Heart right ventricle (tissue), 16 donors: Measurements from ENCODE around the gene ZNF215. TPM values are rescaled to one million over a fixed set of nuclear protein-coding genes. Genes with fewer than 3 reads are reported as not detected.

Experiments
- ATAC-seq, 8 donors: fragments of 200-7000 bp; cut with Tn5 transposase; one replicate each; pipeline ENCODE4 v1.9.1; 2020; ENCODE audit warnings: mild to moderate bottlenecking in 8 of 8, moderate library complexity in 8 of 8, moderate number of reproducible peaks in 1 of 8
- DNase-seq, 2 donors: peaks; one replicate each; pipeline ENCODE4 v3.0.0-alpha.2; 2020
- H3K27ac ChIP-seq, 10 donors: fragments of 200-600 bp; sonication (generic) in 2 of 10; one replicate each; pipeline versions ENCODE4 v1.5.0 to v1.8.0; 2020 to 2022; ENCODE audit warnings: mild to moderate bottlenecking in 3 of 10
- H3K27me3 ChIP-seq, 7 donors: fragments of 200-600 bp; one replicate each; pipeline ENCODE4 v1.8.0; 2021 to 2022; ENCODE audit warnings: mild to moderate bottlenecking in 2 of 7
- H3K36me3 ChIP-seq, 9 donors: fragments of 200-600 bp; sonication (generic) in 1 of 9; one replicate each; pipeline versions ENCODE4 v1.5.0 to v1.8.0; 2020 to 2022; ENCODE audit warnings: mild to moderate bottlenecking in 2 of 9
- H3K4me1 ChIP-seq, 9 donors: fragments of 200-600 bp; sonication (generic) in 1 of 9; one replicate each; pipeline versions ENCODE4 v1.5.0 to v1.8.0; 2020 to 2022; ENCODE audit warnings: mild to moderate bottlenecking in 4 of 9
- H3K4me3 ChIP-seq, 10 donors: fragments of 200-600 bp; sonication (generic) in 2 of 10; one replicate each; pipeline versions ENCODE4 v1.5.0 to v1.8.0; 2020 to 2022; ENCODE audit warnings: mild to moderate bottlenecking in 7 of 10, moderate library complexity in 2 of 10
- H3K9me3 ChIP-seq, 11 donors: fragments of 200-600 bp in 10 of 11; sonication (generic) in 2 of 11; one replicate each; pipeline versions ENCODE4 v1.5.0 to v1.8.0; 2013 to 2022; ENCODE audit warnings: mild to moderate bottlenecking in 2 of 11, control low read depth in 1 of 11, moderate library complexity in 1 of 11
- WGBS, 2 donors: extraction: QIAGEN DNeasy Blood & Tissue Kit; methylation state at CpG; one replicate each; pipeline ENCODE4 v1.1.7; 2013; ENCODE audit warnings: inconsistent platforms in 1 of 2; 5-methylcytosine and 5-hydroxymethylcytosine counted together
- intact Hi-C, 10 donors: fragments of 100-400 bp; cut with DNase I; formaldehyde crosslinking; loops; one replicate each; pipeline versions ENCODE4 v1.11.1 to v1.14.2; 2022
- polyA plus RNA-seq, 2 donors: library from polyadenylated mRNA; stranded (reverse); fragments of 200-250 nt; gene quantifications; one replicate each; pipeline ENCODE4 v1.2.3, GENCODE V29; 2013
- total RNA-seq, 10 donors: library from RNA; stranded (reverse); fragmentation: NEBNext Ultra II Directional in 3 of 10; extraction: Animal tissue kit (Norgen Biotek cat#: 25700) in 3 of 10; gene quantifications; one replicate each; pipeline versions ENCODE4 v1.2.1 to v1.2.4, GENCODE V29; 2021 to 2023
- TF ChIP-seq, protein P1 (sequence below), 9 donors: fragments of 200-600 bp; sonication (generic) in 2 of 9; IDR thresholded peaks; one replicate each; pipeline versions ENCODE4 v1.5.0 to v1.8.0; 2021 to 2022; ENCODE audit warnings: antibody characterized with exemption in 9 of 9, mild to moderate bottlenecking in 5 of 9, moderate library complexity in 1 of 9
- donor health status: Arrhythmogenic right ventricular cardiomyopathy.
- donor health status: ischemic (EF 13 %, LVEDD 7.1; RV severe dilation, severe dysfunction).
- donor health status: healthy with polysubstance abuse.
- donor health status: DM: no; HTN: yes; CAD: no.
- donor health status: DM: no; HTN: no; CAD: no.
- donor health status: ischemic (EF 25% LVEDD 6.9; RV normal size, moderate dysfunction).
- donor health status: ischemic (EF 25% LVEDD 5.7; RV mildly dilated, moderate dysfunction).
- donor health status: healthy.
- donor health status: DM: yes; HTN: yes; CAD: no.
- donor health status: Ischemic cardiomyopathy.
- donor health status: ischemic (EF 35%, LVEDD 5.7; RV mildly dilated, moderate dysfunction).
- donor health status: nonischemic (EF 11% LVEDD 7.7; RV severe dilation, severe dysfunction).
- donor health status: DM: yes; HTN: yes; CAD: no.
- donor health status: PGD.
- donor health status: ischemic (EF 29% LVEDD 5.4; RV normal size, mild dysfunction).
- donor health status: nonischemic (EF 23%, LVEDD 6.1; RV moderate dilation, normal function).

ZNF215 gene
- total and polyA plus RNA-seq, 12 donors: 0.15 to 0.52 (median 0.30) TPM; not detected in 1

DNA sequence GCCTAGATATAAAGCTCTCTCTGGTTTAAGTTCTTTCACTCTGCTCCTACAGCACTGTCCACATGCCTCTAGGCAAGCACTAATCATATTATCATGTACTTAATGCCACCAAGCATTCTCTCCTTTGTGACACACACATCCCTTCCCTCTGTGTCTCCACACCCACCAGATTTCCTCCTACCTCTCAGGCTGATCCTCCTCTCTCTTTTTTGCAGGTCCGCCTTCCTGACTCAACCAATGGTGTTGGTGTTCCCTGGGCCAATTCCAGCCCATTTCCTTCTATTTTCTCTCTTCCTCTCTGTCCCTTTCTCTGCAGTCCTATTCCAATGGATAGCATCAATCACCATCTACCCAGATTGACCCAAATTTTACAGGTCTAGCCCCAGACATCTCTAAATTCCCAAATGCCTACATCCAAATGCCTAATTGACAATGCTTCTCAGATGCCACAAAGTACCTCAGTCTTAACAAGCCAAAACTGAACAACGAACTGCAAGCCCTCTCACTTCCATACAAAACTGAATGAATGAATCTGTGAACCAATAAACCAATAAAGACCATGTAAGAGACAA is 504 bp upstream of the ZNF215 start:
- Histone ChIP-seq H3K4me3 (peak overlapping the region in 9 of 10 donors; percentile 33 to 66 (median 62)), H3K36me3 (no peaks in the 10 kb centered on the region), H3K27ac (peak overlapping the region in 3 of 10 donors; percentile 18 to 62 (median 52)), H3K4me1 (peaks cover 0 to 17% (median 9%) of the 10 kb centered on the region in 9 donors), H3K9me3 (no peaks in the 10 kb centered on the region), H3K27me3 (peaks cover 0 to 26% (median 22%) of the 10 kb centered on the region in 7 donors)
- intact Hi-C loops: no loop called here
- TF ChIP-seq, protein P1, sequence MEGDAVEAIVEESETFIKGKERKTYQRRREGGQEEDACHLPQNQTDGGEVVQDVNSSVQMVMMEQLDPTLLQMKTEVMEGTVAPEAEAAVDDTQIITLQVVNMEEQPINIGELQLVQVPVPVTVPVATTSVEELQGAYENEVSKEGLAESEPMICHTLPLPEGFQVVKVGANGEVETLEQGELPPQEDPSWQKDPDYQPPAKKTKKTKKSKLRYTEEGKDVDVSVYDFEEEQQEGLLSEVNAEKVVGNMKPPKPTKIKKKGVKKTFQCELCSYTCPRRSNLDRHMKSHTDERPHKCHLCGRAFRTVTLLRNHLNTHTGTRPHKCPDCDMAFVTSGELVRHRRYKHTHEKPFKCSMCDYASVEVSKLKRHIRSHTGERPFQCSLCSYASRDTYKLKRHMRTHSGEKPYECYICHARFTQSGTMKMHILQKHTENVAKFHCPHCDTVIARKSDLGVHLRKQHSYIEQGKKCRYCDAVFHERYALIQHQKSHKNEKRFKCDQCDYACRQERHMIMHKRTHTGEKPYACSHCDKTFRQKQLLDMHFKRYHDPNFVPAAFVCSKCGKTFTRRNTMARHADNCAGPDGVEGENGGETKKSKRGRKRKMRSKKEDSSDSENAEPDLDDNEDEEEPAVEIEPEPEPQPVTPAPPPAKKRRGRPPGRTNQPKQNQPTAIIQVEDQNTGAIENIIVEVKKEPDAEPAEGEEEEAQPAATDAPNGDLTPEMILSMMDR (IDR thresholded peaks at IDR 0.05): no peak
- ATAC-seq (peak in 5 of 8 donors; percentile 21 to 35 (median 28)), DNase-seq (no peak)
- WGBS, 2 donors: 53 to 65% methylated on average over 2 of the region's 2 CpGs

DNA sequence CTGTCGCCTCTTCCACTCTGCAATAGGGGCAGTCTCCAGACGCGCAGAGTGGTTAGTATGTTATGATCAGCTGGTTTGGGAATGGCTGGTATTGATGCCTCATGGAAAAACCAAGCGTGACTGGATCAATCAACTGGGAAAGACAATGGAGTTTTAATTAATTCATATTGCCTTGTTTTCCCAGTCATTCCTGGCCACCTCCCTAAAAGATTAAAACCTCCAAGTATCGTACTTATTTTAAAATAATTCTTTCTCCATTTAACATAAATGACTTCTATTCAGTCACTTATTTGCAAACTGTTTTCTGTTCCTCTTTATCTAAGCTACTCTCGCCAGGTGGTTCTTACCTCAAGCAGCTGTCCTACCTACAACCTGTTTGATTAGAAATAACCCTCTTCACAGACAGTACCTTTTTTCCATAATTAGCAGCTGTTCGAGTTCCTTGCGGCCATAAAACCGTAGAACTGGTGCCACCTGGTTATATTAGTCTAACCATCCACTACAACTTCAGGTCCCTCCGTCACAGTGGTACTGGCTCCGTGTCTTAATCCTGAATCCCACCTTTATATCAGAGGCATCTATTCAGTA is 898 bp downstream of the ZNF215 start:
- intact Hi-C loops: no loop called here
- peaks cover 0 to 17% (median 9%) of the 10 kb centered on the region in 9 donors for H3K4me1 ChIP-seq
- DNase-seq (no peak), ATAC-seq (peak in 2 of 8 donors; percentile 22 to 31)
- 20% methylated on average over 11 of the region's 11 CpGs for WGBS, 2 donors
- peaks cover 0 to 27% (median 22%) of the 10 kb centered on the region in 7 donors for H3K27me3 ChIP-seq
- H3K27ac ChIP-seq: peak overlapping the region in 1 of 10 donors; percentile 62
- peak overlapping the region; percentile 16 to 66 (median 60) for H3K4me3 ChIP-seq
- TF ChIP-seq, protein P1 (IDR thresholded peaks at IDR 0.05): no peak
- H3K36me3 ChIP-seq: no peaks in the 10 kb centered on the region
- H3K9me3 ChIP-seq: no peaks in the 10 kb centered on the region

DNA sequence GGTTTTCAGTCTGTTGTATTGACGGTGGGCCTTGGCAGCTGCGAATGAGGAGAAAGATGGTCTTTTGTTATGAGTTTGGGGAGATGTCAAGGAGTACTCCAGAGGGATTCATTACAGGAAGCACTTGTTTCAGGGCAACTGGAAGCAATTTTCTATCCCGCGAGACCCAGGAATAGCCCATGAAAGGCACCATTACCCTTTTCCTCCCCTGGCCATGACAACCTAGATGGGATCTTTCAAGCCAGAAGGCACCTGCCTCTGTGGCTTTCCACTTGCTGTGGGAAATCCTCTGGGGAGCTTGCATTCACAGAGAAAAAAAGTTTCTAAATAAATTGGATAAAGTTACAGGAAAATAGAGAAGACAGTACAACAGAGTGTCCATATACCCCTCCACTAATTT is 2.7 kb downstream of the ZNF215 start:
- no peaks in the 10 kb centered on the region for H3K36me3 ChIP-seq
- ATAC-seq (no peak), DNase-seq (no peak)
- H3K4me3 ChIP-seq: no peak overlapping the region
- H3K27me3 ChIP-seq: peaks cover 0 to 27% (median 22%) of the 10 kb centered on the region in 7 donors
- no peak overlapping the region for H3K27ac ChIP-seq
- WGBS, 2 donors: 72 to 79% methylated on average over 4 of the region's 4 CpGs
- H3K4me1 ChIP-seq: peaks cover 0 to 17% (median 9%) of the 10 kb centered on the region in 9 donors
- H3K9me3 ChIP-seq: no peaks in the 10 kb centered on the region
- TF ChIP-seq, protein P1 (IDR thresholded peaks at IDR 0.05): no peak
- intact Hi-C loops: no loop called here

DNA sequence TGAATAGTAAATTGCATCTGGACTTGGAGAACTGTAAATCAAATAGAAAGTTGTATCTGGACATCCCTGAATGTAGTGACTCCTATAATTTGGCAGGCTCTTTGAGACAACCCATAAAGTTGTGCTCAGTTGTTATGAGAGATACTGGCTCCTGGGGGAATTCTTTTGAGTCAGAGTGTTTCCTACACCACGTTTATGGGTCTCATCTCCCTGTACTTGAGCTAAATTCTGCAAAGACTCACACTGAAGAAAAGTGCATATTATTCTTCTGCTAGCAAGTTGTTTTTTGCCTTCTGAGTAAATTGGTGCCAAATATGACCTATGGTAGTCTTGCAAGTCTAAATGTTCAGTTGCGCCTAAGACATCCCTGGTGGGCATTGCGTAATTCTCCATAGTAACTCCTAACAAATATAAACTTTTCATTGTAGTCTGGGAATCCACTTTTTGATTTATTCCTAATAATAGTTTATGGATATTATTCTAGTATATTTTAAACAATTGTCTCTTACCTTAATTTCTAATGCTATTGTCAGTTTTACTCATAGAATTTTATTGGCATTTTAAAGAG is 5.0 kb downstream of the ZNF215 start:
- H3K4me1 ChIP-seq: peaks cover 0 to 15% (median 9%) of the 10 kb centered on the region in 9 donors
- peaks cover 0 to 27% (median 17%) of the 10 kb centered on the region in 7 donors for H3K27me3 ChIP-seq
- WGBS, 2 donors: 71 to 82% methylated on average over 3 of the region's 3 CpGs
- H3K4me3 ChIP-seq: no peak overlapping the region
- no peaks in the 10 kb centered on the region for H3K36me3 ChIP-seq
- no peaks in the 10 kb centered on the region for H3K9me3 ChIP-seq
- TF ChIP-seq, protein P1 (IDR thresholded peaks at IDR 0.05): no peak
- ATAC-seq (no peak), DNase-seq (no peak)
- H3K27ac ChIP-seq: no peak overlapping the region
- intact Hi-C loops: no loop called here
